Measurements from ENCODE around the gene VPS13C.

DNA sequence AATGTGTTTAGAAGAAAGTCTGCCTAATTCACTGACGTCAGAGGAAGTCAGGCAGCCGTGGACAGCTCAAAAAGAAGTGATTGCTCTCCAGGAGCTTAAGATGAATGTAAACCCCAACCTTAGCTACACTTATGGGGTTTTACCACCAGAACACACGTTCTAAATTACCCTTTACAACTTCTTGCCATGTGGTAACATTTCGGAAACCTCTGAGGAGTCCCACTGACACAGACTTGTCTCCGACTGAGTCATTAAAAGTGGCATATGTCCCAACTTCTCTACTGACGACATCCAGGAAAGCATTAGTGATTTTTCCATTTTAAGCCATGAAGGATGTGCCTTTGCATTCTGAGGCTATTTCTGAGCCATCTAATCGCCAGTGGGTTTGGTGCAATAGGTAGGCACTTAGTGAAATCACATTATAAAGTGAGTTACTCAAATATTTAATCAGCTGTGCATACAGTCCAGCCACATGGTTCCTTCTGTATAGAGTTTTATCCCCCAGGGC lies 38.9 kb upstream of the VPS13C start:
- TF ChIP-seq CTCF (IDR thresholded peaks at IDR 0.05; ENCODE audit: low read depth, low read length, poor library complexity, severe bottlenecking) (no peak), EZH2phosphoT487 (IDR thresholded peaks at IDR 0.05; ENCODE audit: borderline replicate concordance, low read length) (no peak)
